IMR-90 (cell line): ENCODE measurements around the gene CECR2. TPM values are rescaled to one million over a fixed set of nuclear protein-coding genes. Genes with fewer than 3 reads are reported as not detected.
A peak's percentile ranks its signal among the peaks of the same experiment; 100 is the strongest.

ENCODE experiments used
- ATAC-seq: fragments of 200-7000 bp; cut with Tn5 transposase; 2 replicates; pipeline ENCODE4 v1.9.1; 2020; ENCODE audit warnings: low read depth, mild to moderate bottlenecking, moderate library complexity
- BruUV-seq: library from RNA; stranded (reverse); fragments of 400-500 nt; replicated peaks from 2 replicates; lab custom pipeline; 2021; lab: Mats Ljungman, UMichigan
- CTCF ChIA-PET: fragments of 300-600 bp; formaldehyde crosslinking; extraction: SDS; loops from one replicate; lab custom pipeline; 2021; ENCODE audit warnings: antibody characterized with exemption; lab: Yijun Ruan, JAX
- POLR2A ChIA-PET: fragments of 300-600 bp; sonication (Branson Sonifier 250); formaldehyde crosslinking; loops from one replicate; lab custom pipeline; 2022; ENCODE audit warnings: antibody characterized with exemption; ENCODE audit not compliant: unreplicated experiment; lab: Charles Lee
- DNase-seq: peaks from one replicate; pipeline ENCODE4 v3.0.0; 2013
- H2AFZ ChIP-seq: replicated peaks from 2 replicates; pipeline ENCODE3; 2013; ENCODE audit warnings: low read length, mild to moderate bottlenecking; ENCODE audit not compliant: poor library complexity
- H2AK5ac ChIP-seq: 2 replicates; pipeline ENCODE4 v1.6.1; 2013; ENCODE audit warnings: low read depth, low read length, inconsistent platforms
- H2AK9ac ChIP-seq: replicated peaks from 2 replicates; pipeline ENCODE3; 2013; ENCODE audit warnings: mild to moderate bottlenecking, low read depth, low read length, moderate library complexity; ENCODE audit not compliant: poor library complexity
- H2BK120ac ChIP-seq: 2 replicates; pipeline ENCODE4 v1.6.1; 2013; ENCODE audit warnings: low read depth, low read length, inconsistent platforms
- H2BK15ac ChIP-seq: 3 replicates; pipeline ENCODE4 v1.6.1; 2013; ENCODE audit warnings: low read depth, low read length, inconsistent platforms
- H2BK20ac ChIP-seq: 2 replicates; pipeline ENCODE4 v1.6.1; 2013; ENCODE audit warnings: low read depth, mild to moderate bottlenecking, inconsistent platforms, low read length, moderate library complexity
- H2BK5ac ChIP-seq: 2 replicates; pipeline ENCODE4 v1.6.1; 2013; ENCODE audit warnings: mild to moderate bottlenecking, low read depth, low read length, inconsistent platforms; ENCODE audit not compliant: poor library complexity, severe bottlenecking
- H3K14ac ChIP-seq: replicated peaks from 2 replicates; pipeline ENCODE4 v1.6.1; 2013; ENCODE audit warnings: low read depth, low read length, inconsistent platforms
- H3K18ac ChIP-seq: 2 replicates; pipeline ENCODE4 v1.6.1; 2013; ENCODE audit warnings: low read depth, low read length, control low read depth
- H3K23ac ChIP-seq: 2 replicates; pipeline ENCODE4 v1.6.1; 2013; ENCODE audit warnings: low read depth, low read length, inconsistent platforms
- H3K27ac ChIP-seq: 2 replicates; pipeline ENCODE4 v1.5.1; 2013; ENCODE audit warnings: mild to moderate bottlenecking, control low read depth, low read length; ENCODE audit not compliant: insufficient read depth
- H3K27me3 ChIP-seq: 2 replicates; pipeline ENCODE4 v1.6.1; 2013; ENCODE audit warnings: low read length; ENCODE audit not compliant: control insufficient read depth, insufficient read depth
- H3K36me3 ChIP-seq: 2 replicates; pipeline ENCODE4 v1.6.1; 2013; ENCODE audit warnings: low read length, mixed read lengths; ENCODE audit not compliant: control insufficient read depth, insufficient read depth
- H3K4ac ChIP-seq: 2 replicates; pipeline ENCODE4 v1.6.1; 2013; ENCODE audit warnings: low read depth, low read length, inconsistent platforms
- H3K4me1 ChIP-seq: 2 replicates; pipeline ENCODE4 v1.6.1; 2013; ENCODE audit warnings: low read length, mixed read lengths; ENCODE audit not compliant: control insufficient read depth, insufficient read depth
- H3K4me2 ChIP-seq: 2 replicates; pipeline ENCODE4 v1.6.1; 2013; ENCODE audit warnings: low read depth, mild to moderate bottlenecking, control low read depth, low read length, moderate library complexity
- H3K4me3 ChIP-seq: 2 replicates; pipeline ENCODE4 v1.5.1; 2013; ENCODE audit warnings: low read depth, mild to moderate bottlenecking, control low read depth, low read length, moderate library complexity; ENCODE audit not compliant: insufficient read depth
- H3K56ac ChIP-seq: 2 replicates; pipeline ENCODE4 v1.6.1; 2013; ENCODE audit warnings: low read length, inconsistent platforms; ENCODE audit not compliant: insufficient read depth; ENCODE audit errors: extremely low read depth
- H3K79me1 ChIP-seq, 2 experiments: 2 replicates each; pipeline ENCODE4 v1.6.1; 2013; ENCODE audit warnings: low read length in 2 of 2, inconsistent platforms in 1 of 2, low read depth in 1 of 2
- H3K9ac ChIP-seq: 2 replicates; pipeline ENCODE4 v1.6.1; 2013; ENCODE audit warnings: low read depth, low read length, control low read depth
- H3K9me1 ChIP-seq: 2 replicates; pipeline ENCODE4 v1.6.1; 2013; ENCODE audit warnings: low read length, inconsistent platforms; ENCODE audit not compliant: insufficient read depth
- H3K9me3 ChIP-seq: 2 replicates; pipeline ENCODE4 v1.6.1; 2013; ENCODE audit warnings: low read length; ENCODE audit not compliant: control insufficient read depth, insufficient read depth
- H4K20me1 ChIP-seq: 2 replicates; pipeline ENCODE4 v1.6.1; 2013; ENCODE audit warnings: low read length, inconsistent platforms; ENCODE audit not compliant: insufficient read depth
- H4K5ac ChIP-seq: 2 replicates; pipeline ENCODE4 v1.6.1; 2013; ENCODE audit warnings: mild to moderate bottlenecking, low read depth, low read length, control low read depth
- H4K8ac ChIP-seq, 2 experiments: 2 replicates each; pipeline ENCODE4 v1.6.1; 2013; ENCODE audit warnings: low read depth in 2 of 2, low read length in 2 of 2, control low read depth in 1 of 2, inconsistent platforms in 1 of 2
- H4K91ac ChIP-seq: 2 replicates; pipeline ENCODE4 v1.6.1; 2013; ENCODE audit warnings: low read depth, low read length, inconsistent platforms; ENCODE audit not compliant: insufficient read depth
- BHLHE40 ChIP-seq: fragments of 150-350 bp; IDR thresholded peaks from 2 replicates; pipeline ENCODE4 v1.6.1; 2016; ENCODE audit warnings: mild to moderate bottlenecking, low read depth, low read length
- CEBPB ChIP-seq: IDR thresholded peaks from 2 replicates; pipeline ENCODE4 v1.6.1; 2012; ENCODE audit warnings: low read depth, low read length, improper control_type of control experiment
- CHD1 ChIP-seq: IDR thresholded peaks from 2 replicates; pipeline ENCODE4 v1.6.1; 2012; ENCODE audit warnings: low read depth, low read length, improper control_type of control experiment
- FOS ChIP-seq: fragments of 150-350 bp; IDR thresholded peaks from 2 replicates; pipeline ENCODE4 v1.6.1; 2016; ENCODE audit warnings: low read depth, low read length
- MAFK ChIP-seq: IDR thresholded peaks from 2 replicates; pipeline ENCODE4 v1.6.1; 2012; ENCODE audit warnings: low read depth, low read length, improper control_type of control experiment
- MAZ ChIP-seq: IDR thresholded peaks from 2 replicates; pipeline ENCODE4 v1.6.1; 2012; ENCODE audit warnings: low read depth, mild to moderate bottlenecking, low read length, improper control_type of control experiment, moderate library complexity, borderline replicate concordance
- MXI1 ChIP-seq: IDR thresholded peaks from 2 replicates; pipeline ENCODE4 v1.6.1; 2012; ENCODE audit warnings: low read depth, mild to moderate bottlenecking, low read length, moderate library complexity, borderline replicate concordance
- NFE2L2 ChIP-seq: fragments of 150-350 bp; IDR thresholded peaks from 2 replicates; pipeline ENCODE4 v1.6.1; 2016; ENCODE audit warnings: low read depth, mild to moderate bottlenecking, low read length
- POLR2A ChIP-seq: IDR thresholded peaks from 2 replicates; pipeline ENCODE4 v1.6.1; 2012; ENCODE audit warnings: mild to moderate bottlenecking, low read depth, low read length
- RAD21 ChIP-seq: IDR thresholded peaks from 2 replicates; pipeline ENCODE4 v1.6.1; 2012; ENCODE audit warnings: low read length, improper control_type of control experiment
- RCOR1 ChIP-seq: IDR thresholded peaks from 2 replicates; pipeline ENCODE4 v1.6.1; 2012; ENCODE audit warnings: mild to moderate bottlenecking, low read length, improper control_type of control experiment; ENCODE audit not compliant: insufficient replicate concordance
- RFX5 ChIP-seq: IDR thresholded peaks from 2 replicates; pipeline ENCODE4 v1.8.0; 2012; ENCODE audit warnings: low read depth, mild to moderate bottlenecking, low read length, moderate library complexity
- SMC3 ChIP-seq: fragments of 150-350 bp; IDR thresholded peaks from 2 replicates; pipeline ENCODE4 v1.6.1; 2016; ENCODE audit warnings: low read depth, mild to moderate bottlenecking, antibody characterized with exemption, low read length, moderate library complexity
- WGBS, 2 experiments: methylation state at CpG; one replicate each; pipeline versions ENCODE4 v1.1.5 to v1.1.7; 2013; ENCODE audit warnings: missing lambda C conversion rate in 2 of 2; ENCODE audit not compliant: insufficient read length in 1 of 2; ENCODE audit errors: extremely low coverage in 2 of 2; 5-methylcytosine and 5-hydroxymethylcytosine counted together
- dilution Hi-C: fragments of 300-500 bp; cut with HindIII; formaldehyde crosslinking; loops from one replicate; pipeline ENCODE4 v1.14.3; 2018; ENCODE audit warnings: low sequenced_read_pairs; ENCODE audit not compliant: unreplicated experiment
- in situ Hi-C: fragments of 300-500 bp; cut with MboI; formaldehyde crosslinking; loops from 3 replicates; pipeline ENCODE4 v1.14.3; 2019; ENCODE audit warnings: low sequenced_read_pairs, inconsistent platforms, mixed read lengths
- intact Hi-C: fragments of 100-400 bp; cut with micrococcal nuclease; formaldehyde crosslinking; loops from 2 replicates; pipeline ENCODE4 v1.10.0; 2022
- polyA plus RNA-seq, 3 experiments: library from polyadenylated mRNA; depleted of rRNA; stranded (reverse); fragments of >200 nt; gene quantifications; 2 replicates each; pipeline ENCODE4 v1.2.3, GENCODE V29; 2012; ENCODE audit warnings: low replicate concordance in 1 of 3
- total RNA-seq: library from RNA; depleted of rRNA; stranded (reverse); fragments of >200 nt; gene quantifications from 2 replicates; pipeline ENCODE4 v1.2.3, GENCODE V29; 2012
- TF ChIP-seq, protein P1 (sequence below): fragments of 150-350 bp; IDR thresholded peaks from 2 replicates; pipeline ENCODE4 v1.6.1; 2016; ENCODE audit warnings: low read depth, mild to moderate bottlenecking, low read length, moderate library complexity, borderline replicate concordance
- TF ChIP-seq, protein P2 (sequence below): fragments of 150-350 bp; IDR thresholded peaks from 2 replicates; pipeline ENCODE4 v1.6.1; 2017; ENCODE audit warnings: mild to moderate bottlenecking, antibody characterized with exemption, low read length, low read depth
- TF ChIP-seq, protein P3 (sequence below): conservative IDR thresholded peaks from 2 replicates; pipeline ENCODE4 v1.5.1; 2012; ENCODE audit warnings: mild to moderate bottlenecking, low read depth, low read length, improper control_type of control experiment

CECR2 gene
- total and polyA plus RNA-seq, 2 of the 4 experiments (the other 2 are of a cell fraction) = under 0.01 TPM; not detected in 1

DNA sequence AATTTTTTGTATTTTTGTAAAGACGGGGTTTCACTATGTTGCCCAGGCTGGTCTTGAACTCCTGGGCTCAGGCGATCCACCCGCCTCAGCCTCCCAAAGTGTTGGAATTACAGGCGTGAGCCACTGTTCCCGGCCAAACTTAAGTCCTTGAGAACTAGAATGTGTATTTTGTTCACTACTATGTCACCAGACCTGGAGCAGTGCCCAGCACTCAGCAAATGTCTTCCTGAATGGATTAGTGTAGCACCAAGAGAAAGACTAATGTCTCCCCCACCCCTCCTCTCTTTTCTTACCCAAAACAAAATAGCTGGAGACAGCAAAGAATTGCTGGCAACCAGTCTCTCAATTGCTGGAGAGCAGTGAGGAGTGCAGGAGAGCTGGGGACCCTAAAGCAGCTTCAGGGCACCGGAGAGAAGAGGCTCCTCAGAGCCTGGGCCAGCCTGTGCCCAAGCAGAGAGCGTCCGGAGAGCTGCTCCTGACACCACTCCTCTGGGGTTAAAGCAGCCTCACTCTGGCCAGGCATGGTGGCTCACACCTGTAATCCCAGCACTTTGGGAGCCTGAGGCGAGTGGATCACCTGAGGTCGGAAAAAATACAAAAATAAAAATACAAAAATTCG lies 209.0 kb downstream of the CECR2 start:
- Histone ChIP-seq H3K14ac (no peak overlapping the region), H3K9me1 (no peaks in the 10 kb centered on the region; the same call in 1 of the 2 replicates), H3K4me2 (no peak overlapping the region), H2BK15ac (no peak overlapping the region), H3K27me3 (no peaks in the 10 kb centered on the region), H2BK5ac (no peak overlapping the region), H3K27ac (no peak overlapping the region), H4K20me1 (no peaks in the 10 kb centered on the region), H2AFZ (peak overlapping the region; percentile 33), H3K4me3 (no peak overlapping the region), H4K5ac (no peak overlapping the region), H3K9ac (no peak overlapping the region), H3K36me3 (no peaks in the 10 kb centered on the region), H3K56ac (no peak overlapping the region), H3K79me1 (no peaks in the 10 kb centered on the region), H3K4ac (no peak overlapping the region), H2BK20ac (no peak overlapping the region), H3K23ac (no peak overlapping the region), H2AK5ac (no peak overlapping the region), H2AK9ac (no peak overlapping the region), H3K18ac (no peak overlapping the region), H3K9me3 (no peaks in the 10 kb centered on the region), H4K91ac (no peak overlapping the region), H4K8ac (no peak overlapping the region), H2BK120ac (no peak overlapping the region), H3K4me1 (0 out of 2 replicates have a peak, but pooled peaks cover 2% of the 10 kb centered on the region)
- TF ChIP-seq CHD1 = no peak
- TF ChIP-seq, protein P1, sequence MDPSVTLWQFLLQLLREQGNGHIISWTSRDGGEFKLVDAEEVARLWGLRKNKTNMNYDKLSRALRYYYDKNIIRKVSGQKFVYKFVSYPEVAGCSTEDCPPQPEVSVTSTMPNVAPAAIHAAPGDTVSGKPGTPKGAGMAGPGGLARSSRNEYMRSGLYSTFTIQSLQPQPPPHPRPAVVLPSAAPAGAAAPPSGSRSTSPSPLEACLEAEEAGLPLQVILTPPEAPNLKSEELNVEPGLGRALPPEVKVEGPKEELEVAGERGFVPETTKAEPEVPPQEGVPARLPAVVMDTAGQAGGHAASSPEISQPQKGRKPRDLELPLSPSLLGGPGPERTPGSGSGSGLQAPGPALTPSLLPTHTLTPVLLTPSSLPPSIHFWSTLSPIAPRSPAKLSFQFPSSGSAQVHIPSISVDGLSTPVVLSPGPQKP = no peak
- no peak for TF ChIP-seq SMC3
- no peak for TF ChIP-seq RFX5
- no peak for TF ChIP-seq RAD21
- TF ChIP-seq, protein P2, sequence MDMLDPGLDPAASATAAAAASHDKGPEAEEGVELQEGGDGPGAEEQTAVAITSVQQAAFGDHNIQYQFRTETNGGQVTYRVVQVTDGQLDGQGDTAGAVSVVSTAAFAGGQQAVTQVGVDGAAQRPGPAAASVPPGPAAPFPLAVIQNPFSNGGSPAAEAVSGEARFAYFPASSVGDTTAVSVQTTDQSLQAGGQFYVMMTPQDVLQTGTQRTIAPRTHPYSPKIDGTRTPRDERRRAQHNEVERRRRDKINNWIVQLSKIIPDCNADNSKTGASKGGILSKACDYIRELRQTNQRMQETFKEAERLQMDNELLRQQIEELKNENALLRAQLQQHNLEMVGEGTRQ = no peak
- no peak for TF ChIP-seq CEBPB
- no peak for TF ChIP-seq RCOR1
- no peak for TF ChIP-seq FOS
- no peak for TF ChIP-seq MXI1
- no peak for TF ChIP-seq BHLHE40
- TF ChIP-seq POLR2A = no peak
- TF ChIP-seq MAFK = no peak
- no peak for TF ChIP-seq NFE2L2
- TF ChIP-seq, protein P3, sequence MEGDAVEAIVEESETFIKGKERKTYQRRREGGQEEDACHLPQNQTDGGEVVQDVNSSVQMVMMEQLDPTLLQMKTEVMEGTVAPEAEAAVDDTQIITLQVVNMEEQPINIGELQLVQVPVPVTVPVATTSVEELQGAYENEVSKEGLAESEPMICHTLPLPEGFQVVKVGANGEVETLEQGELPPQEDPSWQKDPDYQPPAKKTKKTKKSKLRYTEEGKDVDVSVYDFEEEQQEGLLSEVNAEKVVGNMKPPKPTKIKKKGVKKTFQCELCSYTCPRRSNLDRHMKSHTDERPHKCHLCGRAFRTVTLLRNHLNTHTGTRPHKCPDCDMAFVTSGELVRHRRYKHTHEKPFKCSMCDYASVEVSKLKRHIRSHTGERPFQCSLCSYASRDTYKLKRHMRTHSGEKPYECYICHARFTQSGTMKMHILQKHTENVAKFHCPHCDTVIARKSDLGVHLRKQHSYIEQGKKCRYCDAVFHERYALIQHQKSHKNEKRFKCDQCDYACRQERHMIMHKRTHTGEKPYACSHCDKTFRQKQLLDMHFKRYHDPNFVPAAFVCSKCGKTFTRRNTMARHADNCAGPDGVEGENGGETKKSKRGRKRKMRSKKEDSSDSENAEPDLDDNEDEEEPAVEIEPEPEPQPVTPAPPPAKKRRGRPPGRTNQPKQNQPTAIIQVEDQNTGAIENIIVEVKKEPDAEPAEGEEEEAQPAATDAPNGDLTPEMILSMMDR = no peak
- no peak for TF ChIP-seq MAZ
- BruUV-seq = no TSS peak
- dilution Hi-C loops (no loop called here), intact Hi-C loops (loop anchor here (10.0 kb wide), 1 partner anchor 137 kb away; no protein-coding TSS in a partner anchor), in situ Hi-C loops (no loop called here)
- DNase-seq (peak; percentile 36), ATAC-seq (peak; percentile 50)
- POLR2A ChIA-PET = no interaction called here
- WGBS, 2 experiments = 33% methylated on average over 2 of the region's 11 CpGs; no CpG with 5 or more reads in 1 of the 2 experiments
- CTCF ChIA-PET = interaction anchor here (0.7 kb wide), 1 partner anchor 20 kb away, joined by 3 read pairs; no protein-coding TSS in a partner anchor
